PC-3 (cell line): Measurements from ENCODE around the gene SLC16A9.

ENCODE experiments used
- CTCF ChIP-seq: fragments of 300-600 bp; sonication (generic); conservative IDR thresholded peaks from 2 replicates; pipeline ENCODE4 v1.5.1; 2017; ENCODE audit warnings: antibody characterized with exemption, low read depth, mild to moderate bottlenecking, low read length
- EZH2 ChIP-seq: fragments of 300-600 bp; sonication (generic); IDR thresholded peaks from one replicate; pipeline ENCODE4 v1.6.1; 2017; ENCODE audit warnings: antibody characterized with exemption, mild to moderate bottlenecking, low read length; ENCODE audit not compliant: unreplicated experiment
- EZH2phosphoT487 ChIP-seq: fragments of 300-600 bp; sonication (generic); IDR thresholded peaks from 2 replicates; pipeline ENCODE4 v1.6.1; 2018; ENCODE audit warnings: mild to moderate bottlenecking, antibody characterized with exemption, low read length, borderline replicate concordance

GRCh38 chr10:59628965-59629364 lies 80.7 kb downstream of the SLC16A9 start:
- no peak for TF ChIP-seq EZH2
- TF ChIP-seq CTCF, result no peak
- TF ChIP-seq EZH2phosphoT487, result no peak
